NCI-H128 (cell line): Measurements from ENCODE around the gene ABHD12B.
"Not testable (repeated sequence)": the region's sequence is repeated elsewhere in the genome, so short reads cannot be mapped to it uniquely, and the experiment has no call there.

Experiments used
- DNase-seq: peaks from one replicate; lab custom pipeline; 2025; ENCODE audit not compliant: unreplicated experiment; lab: John Stamatoyannopoulos, UW

The ABHD12B gene

DNA sequence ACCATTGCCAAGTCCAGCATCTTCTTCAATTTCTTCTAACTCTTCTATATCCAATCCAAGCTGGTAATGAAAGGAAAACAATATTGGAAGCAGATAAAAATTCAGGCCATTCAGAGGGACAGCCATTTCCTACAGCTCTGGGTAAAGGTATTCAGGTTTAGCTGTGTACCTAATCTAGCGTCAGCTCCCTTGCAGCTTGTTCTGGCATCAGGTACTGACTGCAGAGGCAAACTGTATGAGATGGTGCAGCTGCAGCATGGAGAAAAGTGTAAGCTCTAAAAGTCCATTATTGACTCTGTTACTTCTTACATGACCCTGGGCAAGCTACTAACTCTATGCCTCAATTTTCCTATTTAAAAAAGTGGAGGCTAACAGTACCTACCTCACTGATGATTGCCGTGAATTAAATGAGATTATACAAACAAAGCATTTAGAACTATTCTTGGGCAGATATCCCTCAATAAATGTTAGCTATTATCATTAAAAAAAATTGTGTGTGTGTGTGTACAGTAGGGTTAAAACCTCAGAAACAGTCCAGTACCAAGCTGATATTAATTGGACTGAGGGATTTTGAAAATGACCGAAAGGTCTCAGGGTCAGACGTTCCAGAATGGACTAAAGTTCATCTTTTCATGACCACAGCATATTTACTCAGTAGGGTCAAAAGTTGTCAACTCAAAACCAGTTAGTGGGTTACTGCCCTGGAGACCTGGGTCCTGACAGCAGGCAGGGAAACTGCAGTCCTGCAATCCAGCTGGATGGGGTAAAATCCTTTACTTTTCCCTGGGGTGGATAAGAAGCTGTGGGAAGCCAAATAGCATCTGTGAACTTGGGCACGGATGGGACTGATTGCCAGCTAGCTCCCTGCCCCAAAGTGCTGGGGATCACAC lies 63.5 kb downstream of the ABHD12B start:
- no peak for DNase-seq

DNA sequence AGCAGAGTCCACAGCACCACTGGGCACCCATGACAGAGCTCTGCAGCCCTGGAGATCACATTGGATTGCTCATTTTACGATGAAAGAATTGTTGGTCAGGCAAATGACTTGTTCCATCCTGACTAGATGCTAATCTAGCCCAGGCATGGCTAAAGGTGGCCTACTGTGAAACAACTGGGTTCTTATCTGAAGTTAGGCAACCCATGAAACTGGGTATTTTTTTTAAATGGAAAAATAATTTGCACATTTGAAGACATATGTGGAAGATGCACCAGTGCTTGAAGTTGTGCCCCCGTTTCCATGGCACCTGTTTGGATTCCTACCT lies 64.1 kb downstream of the ABHD12B start:
- DNase-seq, result no peak

DNA sequence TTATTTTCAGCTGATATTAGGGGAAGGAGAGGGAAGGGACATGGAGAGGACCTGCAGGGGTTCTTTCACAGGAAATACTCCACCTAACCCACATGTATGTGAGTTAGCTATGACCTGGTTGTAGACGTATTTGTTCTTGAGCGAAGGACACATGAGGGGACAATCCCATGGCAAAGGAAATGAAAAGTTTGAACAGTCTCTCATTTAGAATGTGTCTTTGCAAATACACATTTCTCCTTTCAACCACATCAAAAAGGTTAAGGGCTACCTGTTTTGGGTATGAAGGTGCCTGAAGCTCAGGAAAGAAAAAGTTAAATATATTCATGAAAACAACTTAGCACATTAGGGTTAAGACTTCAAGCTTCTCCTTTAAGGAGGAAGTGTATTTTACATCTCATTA lies 65.0 kb downstream of the ABHD12B start:
- DNase-seq, result no peak

DNA sequence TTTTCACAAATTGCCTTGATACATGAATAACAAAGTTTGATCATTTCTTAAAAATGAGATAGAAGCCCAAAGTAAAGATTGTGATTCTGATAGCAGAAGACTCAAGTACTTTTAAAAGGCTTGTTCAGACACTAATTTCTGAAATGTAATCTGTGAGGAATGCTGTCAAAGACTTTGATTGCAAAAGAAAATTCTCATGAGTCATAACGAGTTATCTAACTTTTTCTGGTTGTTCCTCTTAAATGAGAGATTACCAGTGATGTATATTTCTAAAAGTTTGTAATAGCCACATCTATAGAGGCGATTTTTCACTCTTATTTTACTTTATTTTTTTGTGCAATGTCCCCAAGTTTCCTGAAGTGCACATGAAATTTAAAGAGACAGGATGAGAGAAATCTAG lies 65.5 kb downstream of the ABHD12B start:
- DNase-seq, result no peak

DNA sequence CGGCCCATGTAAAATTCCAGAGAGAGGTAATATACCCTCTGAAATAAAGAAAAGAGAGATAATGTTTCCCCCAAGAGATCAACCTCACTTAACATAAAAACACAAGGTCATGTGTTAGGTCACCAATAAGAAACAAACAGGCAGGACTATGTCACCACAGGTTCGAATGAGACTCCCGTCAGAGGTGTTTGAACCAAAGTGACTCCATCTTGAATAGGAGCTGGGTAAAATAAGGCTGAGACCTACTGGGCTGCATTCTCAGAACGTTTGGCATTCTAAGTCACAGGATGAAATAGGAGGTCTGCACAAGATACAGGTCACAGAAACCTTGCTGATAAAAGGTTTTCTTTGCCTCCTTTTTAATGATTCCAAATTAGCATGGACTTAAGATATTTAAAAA lies 65.9 kb downstream of the ABHD12B start:
- no peak for DNase-seq

DNA sequence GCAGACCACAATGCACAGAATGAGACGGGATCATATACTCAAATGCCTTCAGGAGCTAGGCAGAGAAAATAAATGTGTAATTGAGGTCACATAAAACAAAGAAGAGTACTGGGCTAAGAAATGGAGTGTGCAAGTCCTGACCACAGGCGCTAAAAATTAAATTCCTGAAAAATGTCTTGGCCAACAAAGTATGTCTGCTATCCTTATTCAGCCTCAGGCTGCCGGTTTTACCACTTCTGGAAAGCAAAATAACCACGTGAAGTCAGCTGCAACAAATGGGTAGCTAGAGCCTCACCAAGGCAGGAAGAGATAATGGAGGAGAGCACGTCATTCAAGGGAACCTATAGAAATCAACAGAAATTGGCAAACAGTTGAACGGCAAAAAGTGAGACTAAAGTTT lies 69.3 kb downstream of the ABHD12B start:
- no peak for DNase-seq

DNA sequence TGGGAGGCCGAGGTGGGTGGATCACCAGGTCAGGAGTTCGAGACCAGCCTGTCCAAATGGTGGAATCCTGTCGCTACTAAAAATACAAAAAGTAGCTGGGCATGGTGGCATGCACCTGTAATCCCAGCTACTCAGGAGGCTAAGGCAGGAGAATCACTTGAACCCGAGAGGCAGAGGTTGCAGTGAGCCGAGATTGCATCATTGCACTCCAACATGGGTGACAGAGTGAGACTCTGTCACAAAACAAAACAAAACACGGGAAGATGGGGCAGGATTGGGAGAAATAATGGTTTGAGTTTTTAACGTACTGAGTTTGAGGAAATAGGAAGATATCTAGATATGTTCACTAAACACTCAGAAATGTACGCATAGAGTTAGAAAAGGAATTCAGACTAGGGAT lies 69.8 kb downstream of the ABHD12B start:
- DNase-seq, result not testable (repeated sequence)

DNA sequence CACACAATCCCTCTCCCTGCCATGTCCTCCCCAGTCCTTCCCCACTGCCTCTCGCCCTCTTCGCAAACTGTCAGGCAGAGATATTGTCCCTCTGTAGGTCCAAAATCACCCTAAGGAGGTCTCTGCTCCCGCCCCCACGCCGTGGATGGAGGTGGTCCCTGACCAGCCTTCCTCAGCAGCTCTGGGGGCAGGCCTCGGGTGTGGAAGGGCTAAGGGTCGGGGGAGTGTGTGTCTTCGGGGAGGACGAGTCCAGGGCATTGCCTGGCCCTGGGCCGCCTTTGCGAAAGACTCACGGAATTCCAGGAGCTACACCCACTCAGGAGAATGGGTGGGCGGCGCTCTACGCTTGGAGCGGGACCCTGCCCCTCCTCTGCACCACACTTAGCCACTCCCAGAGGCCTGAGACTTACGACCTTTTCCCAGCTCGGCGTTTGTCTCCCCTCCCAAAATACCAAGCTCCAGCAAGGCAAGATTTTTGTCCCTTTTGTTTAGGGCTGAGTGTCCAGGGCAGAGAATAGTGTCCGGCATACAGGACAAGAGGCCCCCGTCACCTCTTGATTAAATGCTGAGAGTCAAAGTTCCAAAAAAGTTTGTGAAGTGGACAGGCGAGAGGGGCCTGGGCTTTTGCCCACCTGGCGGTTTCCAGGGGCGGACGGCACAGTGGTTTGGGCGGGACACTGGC lies 71.5 kb downstream of the ABHD12B start:
- DNase-seq, result no peak

DNA sequence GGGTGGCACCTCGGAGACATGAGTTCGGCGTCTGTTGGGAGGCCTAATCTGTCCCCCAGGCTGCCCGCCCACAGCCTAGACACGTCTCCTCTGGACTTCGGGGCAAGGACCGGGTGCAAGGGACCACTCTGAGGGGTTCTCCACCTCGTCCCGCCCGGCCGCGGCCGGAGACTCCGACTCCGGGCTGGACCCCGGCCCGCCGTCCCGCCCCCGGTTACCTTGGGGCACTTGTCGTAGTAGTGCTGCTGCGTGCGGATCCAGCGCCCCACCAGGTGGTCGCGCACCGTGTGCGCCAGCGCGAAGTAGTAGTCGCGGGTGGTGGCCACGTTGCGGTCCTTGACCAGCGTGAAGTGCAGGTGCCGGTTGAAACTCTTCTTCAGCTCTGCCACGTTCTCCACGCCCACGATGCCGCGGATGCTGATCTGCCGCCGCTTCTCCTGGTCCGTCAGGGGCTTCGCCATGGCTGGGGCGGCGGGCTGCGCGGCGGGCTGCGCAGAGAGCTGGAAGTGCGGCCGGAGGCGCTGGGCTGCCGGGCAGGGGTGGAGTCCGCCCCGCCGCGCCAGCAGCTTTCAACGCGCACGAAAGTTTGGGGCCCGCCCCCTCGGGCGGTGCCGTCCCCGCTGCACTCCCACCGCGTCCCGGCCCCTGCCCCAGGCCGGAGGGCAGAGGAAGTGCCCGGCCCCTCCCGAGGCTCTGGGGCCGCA lies 72.2 kb downstream of the ABHD12B start, which contains the start of gene PYGL:
Gene PYGL, minus strand, starts transcription at position 541 of the 704 bp plus-strand sequence. Its CDS starts 80 bp downstream, at position 461.
- no peak for DNase-seq

DNA sequence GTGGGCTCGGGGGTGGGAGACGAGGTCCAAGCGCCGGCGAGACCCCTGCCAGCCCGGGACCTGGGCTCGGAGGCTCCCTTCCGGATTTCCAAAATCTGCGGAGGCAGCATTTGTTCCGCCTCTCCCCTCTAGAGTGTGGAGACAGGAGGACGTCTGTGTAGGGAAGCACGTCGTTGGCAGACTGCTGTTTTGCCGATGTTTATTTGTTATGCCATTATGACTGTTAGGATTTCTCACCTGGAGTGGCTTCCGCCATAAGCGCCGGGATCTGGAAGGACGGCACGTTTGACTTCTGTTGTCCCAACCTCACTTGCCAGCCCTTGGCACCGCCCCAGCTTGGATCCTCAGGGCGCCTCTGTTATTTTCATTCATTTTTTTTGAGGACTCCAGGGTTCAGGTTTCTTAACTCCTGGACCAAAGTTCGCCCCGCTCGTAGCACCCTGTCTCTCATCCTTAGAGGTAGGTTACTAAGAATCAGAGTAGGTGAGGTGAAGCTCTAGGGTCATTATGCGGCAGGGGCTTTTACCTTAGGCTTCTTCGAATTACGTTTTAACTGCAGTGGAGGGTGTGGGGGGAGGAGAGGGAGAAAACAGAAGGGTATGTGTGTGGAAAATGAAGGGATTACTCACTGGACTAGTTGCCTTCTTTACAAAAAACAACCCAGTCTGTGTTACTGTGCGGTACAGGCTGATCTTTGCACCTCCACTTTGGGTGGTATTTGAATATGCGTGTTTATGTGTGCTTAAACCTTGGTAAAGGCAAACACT lies 73.0 kb downstream of the ABHD12B start:
- DNase-seq, result peak; percentile 71

DNA sequence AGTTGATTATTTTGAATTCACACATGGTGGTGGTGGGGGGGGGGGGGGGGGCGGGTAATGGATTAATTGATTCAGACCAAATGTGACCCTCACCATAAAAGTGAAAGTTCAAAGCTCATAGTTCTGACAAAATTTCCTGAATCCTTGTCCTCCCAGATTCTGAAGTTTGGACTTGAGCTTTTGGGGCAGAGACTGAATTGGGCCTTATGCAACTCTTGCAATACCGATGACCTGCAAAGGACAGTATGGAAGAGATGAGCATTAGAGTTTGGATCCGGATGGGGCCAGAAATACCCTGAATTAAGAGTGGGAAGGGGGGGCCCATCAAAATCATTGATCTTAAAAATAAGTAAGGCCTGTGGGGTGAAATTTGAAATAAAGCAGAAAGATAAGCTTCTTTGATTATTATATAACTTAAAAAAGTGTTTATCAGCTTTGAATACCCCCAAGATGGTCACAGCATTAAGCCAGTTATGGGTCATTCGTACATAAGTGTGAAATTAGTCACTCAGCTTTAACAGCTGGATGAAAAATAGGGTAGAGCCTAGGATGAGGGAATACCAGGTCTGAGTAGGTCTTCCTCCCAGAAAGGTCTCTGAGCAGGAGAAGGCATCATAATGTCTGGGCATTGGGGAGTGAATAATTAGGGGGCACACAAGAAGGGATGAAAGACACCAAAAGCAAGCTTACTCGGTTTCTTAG lies 74.5 kb downstream of the ABHD12B start:
- DNase-seq, result no peak

DNA sequence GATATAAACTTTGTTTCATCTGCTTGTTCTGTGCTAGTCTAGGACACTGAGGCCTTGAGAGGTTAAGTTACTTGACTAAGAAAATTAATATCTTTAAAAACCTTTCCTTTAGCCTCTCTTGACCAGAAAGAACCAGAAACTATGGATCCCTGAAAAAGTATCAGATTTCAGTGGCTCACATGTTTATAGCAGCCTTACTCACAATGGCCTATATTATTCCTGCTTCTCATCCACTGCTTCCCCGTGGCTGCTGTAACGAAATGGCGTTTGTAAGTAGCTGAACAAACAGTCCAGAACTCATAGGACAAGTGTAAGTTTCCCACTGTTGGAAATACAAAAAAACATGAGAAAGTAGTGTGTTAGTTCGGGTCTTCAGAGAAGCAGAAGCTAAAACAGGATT lies 75.6 kb downstream of the ABHD12B start:
- DNase-seq, result no peak

DNA sequence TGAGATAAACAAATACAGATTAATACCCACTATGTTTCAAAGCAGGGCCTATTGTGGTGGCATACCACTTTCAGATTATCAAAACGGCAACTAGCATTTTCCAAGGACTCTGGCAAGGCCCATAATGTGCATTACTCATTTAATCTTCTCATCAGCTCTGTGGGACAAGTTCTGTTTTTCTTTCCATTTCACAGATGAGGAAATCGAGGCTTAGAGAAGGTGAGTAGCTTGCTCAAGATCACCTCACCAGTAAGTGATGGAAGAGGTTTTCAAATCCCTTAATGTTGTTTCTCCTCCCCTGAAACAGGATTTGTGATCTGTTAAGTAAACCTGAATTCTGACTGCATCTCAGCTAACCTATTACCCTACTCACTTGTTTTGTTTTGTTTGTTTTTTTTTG lies 76.4 kb downstream of the ABHD12B start:
- no peak for DNase-seq

DNA sequence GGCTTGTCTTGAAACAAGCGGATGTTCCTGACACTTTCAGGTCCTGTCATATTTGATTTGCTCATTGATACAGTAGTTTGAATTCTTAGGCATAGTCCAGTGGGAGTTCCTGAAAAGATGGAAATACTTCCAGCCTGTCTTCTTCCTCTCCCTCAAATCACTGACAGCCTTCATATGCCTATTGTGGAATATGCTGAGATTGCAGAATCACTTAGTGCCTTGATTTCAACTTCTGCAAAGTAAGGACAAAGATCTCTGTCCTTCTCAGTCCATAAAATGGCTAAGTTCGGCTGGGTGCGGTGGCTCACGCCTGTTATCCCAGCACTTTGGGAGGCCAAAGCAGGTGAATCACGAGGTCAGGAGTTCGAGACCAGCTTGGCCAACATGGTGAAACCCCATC lies 79.2 kb downstream of the ABHD12B start:
- no peak for DNase-seq

DNA sequence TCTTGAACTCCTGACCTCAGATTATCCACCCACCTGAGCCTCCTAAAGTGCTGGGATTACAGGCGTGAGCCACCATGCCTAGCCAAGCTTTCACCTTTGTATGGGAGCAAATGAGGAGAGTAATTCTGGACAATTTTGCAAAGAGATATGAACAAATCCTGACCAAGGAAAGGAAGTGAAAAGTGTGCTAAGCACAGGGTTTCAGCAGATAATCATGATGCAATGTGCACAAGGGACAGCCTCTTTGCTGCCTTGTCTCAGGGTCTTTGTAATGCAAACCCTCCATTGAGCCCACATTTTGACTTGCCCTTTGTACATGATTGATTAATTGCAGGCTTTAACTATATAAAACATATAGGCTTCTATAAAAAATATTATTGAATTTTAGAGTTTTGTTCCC lies 81.6 kb downstream of the ABHD12B start:
- DNase-seq, result no peak
